H1 (cell line): ENCODE data around the gene GTF2A1L. TPM values are rescaled to one million over a fixed set of nuclear protein-coding genes. Genes with fewer than 3 reads are reported as not detected.

Source experiments
- CTCF ChIA-PET: fragments of 300-600 bp; sonication (Branson Sonifier 250); formaldehyde crosslinking; loops from one replicate; lab custom pipeline; 2021; ENCODE audit not compliant: partially characterized antibody; lab: Charles Lee
- POLR2A ChIA-PET: fragments of 300-600 bp; sonication (Branson Sonifier 250); formaldehyde crosslinking; loops from one replicate; lab custom pipeline; 2021; ENCODE audit warnings: inconsistent platforms; ENCODE audit not compliant: partially characterized antibody; lab: Charles Lee
- DNase-seq, 2 experiments: peaks; one replicate each; pipeline versions ENCODE4 v3.0.0 to v3.0.0-alpha.2; 2010 to 2022; ENCODE audit warnings: low spot score in 2 of 2, low read depth in 1 of 2, mixed read lengths in 1 of 2
- FAIRE-seq: peaks from 2 replicates; lab custom pipeline; 2011; peaks lifted over from hg19 to GRCh38; lab: Jason Lieb, UNC
- H2AFZ ChIP-seq: 2 replicates; pipeline ENCODE4 v1.8.1; 2012; ENCODE audit warnings: low read length, inconsistent platforms
- H2AK5ac ChIP-seq: 2 replicates; pipeline ENCODE4 v1.6.1; 2013; ENCODE audit warnings: low read depth, low read length
- H2BK120ac ChIP-seq: replicated peaks from 2 replicates; pipeline ENCODE3; 2013; ENCODE audit warnings: low read depth, low read length, inconsistent platforms
- H2BK12ac ChIP-seq: 2 replicates; pipeline ENCODE4 v1.6.1; 2013; ENCODE audit warnings: low read depth, low read length
- H2BK15ac ChIP-seq: 2 replicates; pipeline ENCODE4 v1.6.1; 2013; ENCODE audit warnings: low read length
- H2BK20ac ChIP-seq: 2 replicates; pipeline ENCODE4 v1.6.1; 2013; ENCODE audit warnings: low read length
- H2BK5ac ChIP-seq: 2 replicates; pipeline ENCODE4 v1.6.1; 2013; ENCODE audit warnings: low read depth, low read length
- H3K14ac ChIP-seq: 2 replicates; pipeline ENCODE4 v1.6.1; 2013; ENCODE audit warnings: inconsistent platforms; ENCODE audit not compliant: insufficient read length
- H3K18ac ChIP-seq: 2 replicates; pipeline ENCODE4 v1.6.1; 2013; ENCODE audit warnings: low read length; ENCODE audit errors: extremely low read depth
- H3K23ac ChIP-seq: 2 replicates; pipeline ENCODE4 v1.6.1; 2013; ENCODE audit warnings: inconsistent platforms; ENCODE audit not compliant: insufficient read length
- H3K23me2 ChIP-seq: 2 replicates; pipeline ENCODE4 v1.6.1; 2013; ENCODE audit warnings: low read depth, low read length
- H3K27ac ChIP-seq: 2 replicates; pipeline ENCODE4 v1.6.1; 2011; ENCODE audit warnings: low read depth, low read length, inconsistent platforms
- H3K27me3 ChIP-seq, 4 experiments: replicated peaks in 1 of 4; 1 replicate in 1 of 4; 2 replicates in 3 of 4; pipeline versions ENCODE4 v1.6.1 to v1.8.1; 2011 to 2013; ENCODE audit warnings: low read length in 3 of 4, mild to moderate bottlenecking in 3 of 4, inconsistent platforms in 2 of 4, mixed read lengths in 2 of 4, moderate library complexity in 1 of 4; ENCODE audit not compliant: control insufficient read depth in 3 of 4, insufficient read depth in 3 of 4; ENCODE audit errors: extremely low read depth in 1 of 4
- H3K36me3 ChIP-seq, 4 experiments: 2 replicates each; pipeline versions ENCODE4 v1.6.1 to v1.8.1; 2011 to 2013; ENCODE audit warnings: mild to moderate bottlenecking in 4 of 4, low read length in 3 of 4, moderate library complexity in 2 of 4, control low read depth in 1 of 4, inconsistent platforms in 1 of 4; ENCODE audit not compliant: insufficient read depth in 4 of 4, control insufficient read depth in 2 of 4
- H3K4ac ChIP-seq: replicated peaks from 2 replicates; pipeline ENCODE3; 2013; ENCODE audit warnings: low read length, low read depth, mixed read lengths, inconsistent platforms; ENCODE audit not compliant: insufficient read length
- H3K4me1 ChIP-seq, 4 experiments: replicated peaks in 1 of 4; 1 replicate in 1 of 4; 2 replicates in 3 of 4; pipeline versions ENCODE4 v1.6.1 to v1.8.1; 2011 to 2013; ENCODE audit warnings: low read length in 3 of 4, inconsistent platforms in 2 of 4, mixed read lengths in 1 of 4; ENCODE audit not compliant: insufficient read depth in 4 of 4, control insufficient read depth in 3 of 4
- H3K4me2 ChIP-seq, 2 experiments: 2 replicates each; pipeline versions ENCODE4 v1.6.1 to v1.8.1; 2011 to 2013; ENCODE audit warnings: low read depth in 2 of 2, low read length in 2 of 2, control low read depth in 1 of 2, inconsistent platforms in 1 of 2, mild to moderate bottlenecking in 1 of 2; ENCODE audit not compliant: insufficient read depth in 1 of 2
- H3K4me3 ChIP-seq, 4 experiments: fragments of 200-600, 300-600 bp in 1 of 4; sonication (generic), shearing (Covaris generic), sonication (Bioruptor Twin) in 1 of 4; 2 replicates each; pipeline versions ENCODE4 v1.5.1 to v1.8.1; 2011 to 2016; ENCODE audit warnings: low read length in 4 of 4, low read depth in 3 of 4, control low read depth in 2 of 4, inconsistent platforms in 2 of 4, mild to moderate bottlenecking in 2 of 4, mixed read lengths in 1 of 4, moderate library complexity in 1 of 4; ENCODE audit not compliant: insufficient read depth in 2 of 4; ENCODE audit errors: extremely low read depth in 1 of 4
- H3K56ac ChIP-seq: replicated peaks from 2 replicates; pipeline ENCODE3; 2013; ENCODE audit warnings: low read depth, mild to moderate bottlenecking, mixed read lengths, low read length, inconsistent platforms; ENCODE audit not compliant: insufficient read length
- H3K79me1 ChIP-seq: 2 replicates; pipeline ENCODE4 v1.6.1; 2013; ENCODE audit warnings: low read depth, low read length, control low read depth
- H3K79me2 ChIP-seq, 2 experiments: 2 replicates each; pipeline versions ENCODE4 v1.6.1 to v1.8.1; 2012 to 2013; ENCODE audit warnings: low read length in 2 of 2, mild to moderate bottlenecking in 2 of 2, inconsistent platforms in 1 of 2; ENCODE audit not compliant: insufficient read depth in 2 of 2, control insufficient read depth in 1 of 2
- H3K9ac ChIP-seq, 4 experiments: replicated peaks in 1 of 4; 1 replicate in 1 of 4; 2 replicates in 3 of 4; pipeline versions ENCODE4 v1.6.1 to v1.8.1; 2011 to 2013; ENCODE audit warnings: low read depth in 3 of 4, low read length in 3 of 4, control low read depth in 2 of 4, mild to moderate bottlenecking in 2 of 4, moderate library complexity in 2 of 4, inconsistent platforms in 1 of 4; ENCODE audit errors: extremely low read depth in 1 of 4
- H3K9me3 ChIP-seq, 2 experiments: 2 replicates each; pipeline versions ENCODE4 v1.6.1 to v1.8.1; 2012 to 2013; ENCODE audit warnings: mild to moderate bottlenecking in 2 of 2, moderate library complexity in 2 of 2, control low read depth in 1 of 2, inconsistent platforms in 1 of 2, low read depth in 1 of 2, low read length in 1 of 2, mixed read lengths in 1 of 2; ENCODE audit not compliant: insufficient read depth in 2 of 2
- H4K20me1 ChIP-seq, 2 experiments: replicated peaks in 1 of 2; 2 replicates each; pipeline versions ENCODE3 to v1.8.1; 2011 to 2013; ENCODE audit warnings: inconsistent platforms in 2 of 2, low read length in 2 of 2, mild to moderate bottlenecking in 1 of 2; ENCODE audit not compliant: insufficient read depth in 2 of 2, control insufficient read depth in 1 of 2
- H4K5ac ChIP-seq: 2 replicates; pipeline ENCODE4 v1.6.1; 2013; ENCODE audit warnings: low read length, low read depth, mixed read lengths, inconsistent platforms; ENCODE audit not compliant: insufficient read length
- H4K8ac ChIP-seq: 2 replicates; pipeline ENCODE4 v1.8.0; 2013; ENCODE audit warnings: mild to moderate bottlenecking, moderate library complexity, low read length, inconsistent platforms; ENCODE audit not compliant: insufficient read depth; ENCODE audit errors: extremely low read depth
- H4K91ac ChIP-seq: replicated peaks from 2 replicates; pipeline ENCODE3; 2013; ENCODE audit warnings: low read length, mixed read lengths, inconsistent platforms; ENCODE audit not compliant: insufficient read length
- ASH2L ChIP-seq: fragments of 200-600, 300-600 bp; sonication (generic); IDR thresholded peaks from one replicate; pipeline ENCODE4 v1.7.1; 2017; ENCODE audit warnings: low read length
- CHD1 ChIP-seq: IDR thresholded peaks from 2 replicates; pipeline ENCODE4 v1.6.1; 2012; ENCODE audit warnings: low read depth, low read length, improper control_type of control experiment
- POLR2A ChIP-seq, 2 experiments: IDR thresholded peaks; 1 replicate in 1 of 2; 2 replicates in 1 of 2; pipeline ENCODE4 v1.6.1; 2011; ENCODE audit warnings: low read depth in 2 of 2, low read length in 2 of 2, mild to moderate bottlenecking in 2 of 2; ENCODE audit errors: control extremely low read depth in 1 of 2
- WGBS, 2 experiments: shearing (Covaris generic) in 1 of 2; methylation state at CpG; one replicate each; pipeline versions ENCODE4 v1.1.6 to v1.1.7; 2013 to 2015; ENCODE audit warnings: low lambda C conversion rate in 2 of 2, mixed read lengths in 2 of 2, inconsistent platforms in 1 of 2, low coverage in 1 of 2, missing lambda C conversion rate in 1 of 2; ENCODE audit not compliant: insufficient replicate concordance in 2 of 2, insufficient coverage in 1 of 2, insufficient read length in 1 of 2; ENCODE audit errors: extremely low coverage in 1 of 2, missing lambda C conversion rate in 1 of 2; 5-methylcytosine and 5-hydroxymethylcytosine counted together
- polyA plus RNA-seq, 7 experiments: library from polyadenylated mRNA; depleted of rRNA in 3 of 7; stranded (reverse) in 5 of 7; unstranded in 2 of 7; fragments of >200 nt in 5 of 7; fragments of 200-250 nt in 2 of 7; gene quantifications; 1 replicate in 5 of 7; 2 replicates in 1 of 7; 4 replicates in 1 of 7; pipeline versions ENCODE4 v1.2.1 to v1.2.3, GENCODE V29; 2011 to 2013; ENCODE audit warnings: missing spikeins in 2 of 7, mixed read lengths in 2 of 7
- total RNA-seq: library from RNA; stranded (reverse); fragmentation: NEBNext Ultra II Directional; extraction: Animal tissue kit (Norgen Biotek cat#: 25700); gene quantifications from 2 replicates; pipeline ENCODE4 v1.2.1, GENCODE V29; 2021
- TF ChIP-seq, protein P1 (sequence below), 3 experiments: IDR thresholded peaks; 1 replicate in 2 of 3; 2 replicates in 1 of 3; pipeline versions ENCODE4 v1.5.1 to v1.6.1; 2011; ENCODE audit warnings: low read length in 3 of 3, mild to moderate bottlenecking in 3 of 3, inconsistent platforms in 2 of 3, low read depth in 1 of 3, moderate library complexity in 1 of 3; ENCODE audit not compliant: insufficient read depth in 1 of 3; ENCODE audit errors: control extremely low read depth in 1 of 3

Gene GTF2A1L
- total and polyA plus RNA-seq, 2 of the 8 experiments (the other 6 are each of a cell fraction or from before 2014, with no cell fraction given): 0.18 TPM; not detected in 1

- Histone ChIP-seq H3K9ac (no peak overlapping the region), H2BK120ac (no peak overlapping the region)
- CTCF ChIA-PET: interaction anchor here (0.5 to 3.3 kb wide), 22 partner anchors 8 to 338 kb away, joined by 3 to 16 read pairs (median 3); no protein-coding TSS in a partner anchor
- TF ChIP-seq POLR2A (IDR thresholded peaks at IDR 0.05; ENCODE audit: control extremely low read depth in 1 of 2, low read depth in 2 of 2, low read length in 2 of 2) (no peak), ASH2L (no peak), CHD1 (no peak)
- TF ChIP-seq, protein P1, sequence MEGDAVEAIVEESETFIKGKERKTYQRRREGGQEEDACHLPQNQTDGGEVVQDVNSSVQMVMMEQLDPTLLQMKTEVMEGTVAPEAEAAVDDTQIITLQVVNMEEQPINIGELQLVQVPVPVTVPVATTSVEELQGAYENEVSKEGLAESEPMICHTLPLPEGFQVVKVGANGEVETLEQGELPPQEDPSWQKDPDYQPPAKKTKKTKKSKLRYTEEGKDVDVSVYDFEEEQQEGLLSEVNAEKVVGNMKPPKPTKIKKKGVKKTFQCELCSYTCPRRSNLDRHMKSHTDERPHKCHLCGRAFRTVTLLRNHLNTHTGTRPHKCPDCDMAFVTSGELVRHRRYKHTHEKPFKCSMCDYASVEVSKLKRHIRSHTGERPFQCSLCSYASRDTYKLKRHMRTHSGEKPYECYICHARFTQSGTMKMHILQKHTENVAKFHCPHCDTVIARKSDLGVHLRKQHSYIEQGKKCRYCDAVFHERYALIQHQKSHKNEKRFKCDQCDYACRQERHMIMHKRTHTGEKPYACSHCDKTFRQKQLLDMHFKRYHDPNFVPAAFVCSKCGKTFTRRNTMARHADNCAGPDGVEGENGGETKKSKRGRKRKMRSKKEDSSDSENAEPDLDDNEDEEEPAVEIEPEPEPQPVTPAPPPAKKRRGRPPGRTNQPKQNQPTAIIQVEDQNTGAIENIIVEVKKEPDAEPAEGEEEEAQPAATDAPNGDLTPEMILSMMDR (IDR thresholded peaks at IDR 0.05; ENCODE audit: control extremely low read depth in 1 of 3, insufficient read depth in 1 of 3, low read depth in 1 of 3, low read length in 3 of 3): peak in 1 of 3 experiments; percentile 1; a peak in 1 of 4 replicates
These were observed 109.9 kb downstream of the GTF2A1L start for GRCh38 chr2:48727560-48727959.

More at GRCh38 chr2:48727560-48727959, 109.9 kb downstream of the GTF2A1L start:
- Histone ChIP-seq H4K5ac (no peak overlapping the region), H2BK12ac (no peak overlapping the region), H2BK15ac (no peak overlapping the region), H2AK5ac (no peak overlapping the region), H3K18ac (no peak overlapping the region), H4K20me1 (no peaks in the 10 kb centered on the region), H3K27ac (no peak overlapping the region), H3K4me2 (no peak overlapping the region), H3K4me1 (peaks cover 0 to 6% (median 3%) of the 10 kb centered on the region in 4 experiments; a peak in 4 of 7 replicates), H3K36me3 (no peaks in the 10 kb centered on the region; a peak in 1 of 8 replicates), H4K8ac (no peak overlapping the region), H3K4ac (no peak overlapping the region), H3K14ac (no peak overlapping the region), H3K79me2 (no peaks in the 10 kb centered on the region), H3K56ac (no peak overlapping the region), H3K23ac (no peak overlapping the region), H3K4me3 (no peak overlapping the region), H3K79me1 (no peaks in the 10 kb centered on the region), H4K91ac (no peak overlapping the region), H2AFZ (no peak overlapping the region), H3K9me3 (no peaks in the 10 kb centered on the region), H2BK5ac (no peak overlapping the region), H2BK20ac (no peak overlapping the region), H3K27me3 (no peaks in the 10 kb centered on the region), H3K23me2 (no peaks in the 10 kb centered on the region)
- DNase-seq: no peak
- no peak for FAIRE-seq
- POLR2A ChIA-PET: no interaction called here
- 95% methylated on average over 2 of the region's 2 CpGs; no CpG with 5 or more reads in 1 of the 2 experiments for WGBS, 2 experiments
